Vagina (tissue), 2 donors: ENCODE measurements around the gene LPP.

Source experiments
- CTCF ChIP-seq, 3 experiments: fragments of 450-650 bp in 2 of 3; fragments of 200-600 bp in 1 of 3; sonication (generic) in 1 of 3; IDR thresholded peaks; one replicate each; pipeline ENCODE4 v1.5.1; 2017 to 2019; ENCODE audit warnings: antibody characterized with exemption in 3 of 3, mild to moderate bottlenecking in 2 of 3, moderate library complexity in 2 of 3
- POLR2A ChIP-seq, 2 donors: fragments of 450-650 bp; IDR thresholded peaks; one replicate each; pipeline ENCODE4 v1.6.1; 2017; ENCODE audit warnings: antibody characterized with exemption in 2 of 2, mild to moderate bottlenecking in 2 of 2, moderate library complexity in 2 of 2

- TF ChIP-seq POLR2A (IDR thresholded peaks at IDR 0.05) (no peak), CTCF (IDR thresholded peaks at IDR 0.05) (no peak)
Measured at GRCh38 chr3:188728371-188728896, 574.5 kb downstream of the LPP start.
